ENCODE measurements around the gene RIMS4. TPM values are rescaled to one million over a fixed set of nuclear protein-coding genes. Genes with fewer than 3 reads are reported as not detected.

Gene RIMS4
- total and polyA plus RNA-seq, 2 of the 13 experiments (the other 11 are each of a cell fraction or from before 2014, with no cell fraction given), result 0.01 to 0.07 TPM

DNA sequence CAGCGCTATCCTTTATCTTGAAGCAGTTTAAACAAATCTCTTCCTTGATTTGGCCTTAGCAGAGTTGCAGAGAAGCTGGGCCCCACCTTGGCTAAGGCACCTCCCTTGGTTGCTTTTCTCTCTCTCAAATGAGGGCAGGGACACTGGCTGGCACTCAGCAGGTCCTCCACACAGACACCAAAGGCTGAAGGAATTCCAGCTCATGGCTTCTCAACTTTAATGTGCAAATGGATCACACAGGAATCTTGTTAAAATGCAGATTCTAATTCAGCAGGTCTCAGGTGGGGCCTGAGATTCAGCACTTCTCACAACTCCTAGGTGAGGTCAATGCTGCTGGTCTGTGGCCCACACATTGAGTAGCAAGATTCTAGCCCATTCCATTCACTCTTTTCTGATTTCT is 25.7 kb downstream of the RIMS4 start:
- FAIRE-seq, result no peak

DNA sequence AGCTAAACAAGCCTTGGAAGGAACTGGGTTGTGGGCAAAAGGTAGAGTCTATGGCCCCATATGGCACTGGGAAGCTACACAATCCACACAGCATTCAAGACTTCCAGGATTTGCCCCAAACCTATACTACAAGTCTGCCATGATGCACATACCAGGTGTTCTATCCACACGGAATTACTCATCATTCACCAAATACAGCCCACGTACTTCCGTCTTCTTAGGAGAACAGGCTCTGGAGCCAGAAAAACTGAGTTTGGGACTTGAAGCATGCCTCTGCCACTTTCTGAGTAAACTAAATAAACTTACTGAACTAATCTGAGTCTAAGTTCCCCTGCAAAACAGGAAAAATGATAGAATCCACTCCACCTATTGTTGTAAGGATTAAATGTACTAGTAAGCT is 28.6 kb downstream of the RIMS4 start:
- H3K9ac ChIP-seq (ENCODE audit: insufficient read depth, low read depth, low read length), result no peak overlapping the region
- no peaks in the 10 kb centered on the region for H3K9me3 ChIP-seq (ENCODE audit: low read length)
- H2AFZ ChIP-seq (ENCODE audit: low read length), result no peak overlapping the region
- POLR2A ChIA-PET, result no interaction called here
- H3K4me2 ChIP-seq (ENCODE audit: low read depth, low read length), result no peak overlapping the region
- TF ChIP-seq ZNF713 (CRISPR knock-in tag; IDR thresholded peaks at IDR 0.05) (no peak), MED8 (CRISPR knock-in tag; IDR thresholded peaks at IDR 0.05; ENCODE audit: insufficient replicate concordance) (no peak), REXO4 (CRISPR knock-in tag; IDR thresholded peaks at IDR 0.05; ENCODE audit: borderline replicate concordance) (no peak), ERF (CRISPR knock-in tag; IDR thresholded peaks at IDR 0.05) (no peak), ZSCAN25 (CRISPR knock-in tag; IDR thresholded peaks at IDR 0.05) (no peak)
- TF ChIP-seq, protein P1, sequence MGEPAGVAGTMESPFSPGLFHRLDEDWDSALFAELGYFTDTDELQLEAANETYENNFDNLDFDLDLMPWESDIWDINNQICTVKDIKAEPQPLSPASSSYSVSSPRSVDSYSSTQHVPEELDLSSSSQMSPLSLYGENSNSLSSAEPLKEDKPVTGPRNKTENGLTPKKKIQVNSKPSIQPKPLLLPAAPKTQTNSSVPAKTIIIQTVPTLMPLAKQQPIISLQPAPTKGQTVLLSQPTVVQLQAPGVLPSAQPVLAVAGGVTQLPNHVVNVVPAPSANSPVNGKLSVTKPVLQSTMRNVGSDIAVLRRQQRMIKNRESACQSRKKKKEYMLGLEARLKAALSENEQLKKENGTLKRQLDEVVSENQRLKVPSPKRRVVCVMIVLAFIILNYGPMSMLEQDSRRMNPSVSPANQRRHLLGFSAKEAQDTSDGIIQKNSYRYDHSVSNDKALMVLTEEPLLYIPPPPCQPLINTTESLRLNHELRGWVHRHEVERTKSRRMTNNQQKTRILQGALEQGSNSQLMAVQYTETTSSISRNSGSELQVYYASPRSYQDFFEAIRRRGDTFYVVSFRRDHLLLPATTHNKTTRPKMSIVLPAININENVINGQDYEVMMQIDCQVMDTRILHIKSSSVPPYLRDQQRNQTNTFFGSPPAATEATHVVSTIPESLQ (CRISPR knock-in tag; conservative IDR thresholded peaks at IDR 0.05), result no peak
- TF ChIP-seq, protein P2, sequence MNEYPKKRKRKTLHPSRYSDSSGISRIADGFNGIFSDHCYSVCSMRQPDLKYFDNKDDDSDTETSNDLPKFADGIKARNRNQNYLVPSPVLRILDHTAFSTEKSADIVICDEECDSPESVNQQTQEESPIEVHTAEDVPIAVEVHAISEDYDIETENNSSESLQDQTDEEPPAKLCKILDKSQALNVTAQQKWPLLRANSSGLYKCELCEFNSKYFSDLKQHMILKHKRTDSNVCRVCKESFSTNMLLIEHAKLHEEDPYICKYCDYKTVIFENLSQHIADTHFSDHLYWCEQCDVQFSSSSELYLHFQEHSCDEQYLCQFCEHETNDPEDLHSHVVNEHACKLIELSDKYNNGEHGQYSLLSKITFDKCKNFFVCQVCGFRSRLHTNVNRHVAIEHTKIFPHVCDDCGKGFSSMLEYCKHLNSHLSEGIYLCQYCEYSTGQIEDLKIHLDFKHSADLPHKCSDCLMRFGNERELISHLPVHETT (CRISPR knock-in tag; conservative IDR thresholded peaks at IDR 0.05), result no peak
- TF ChIP-seq, protein P3, sequence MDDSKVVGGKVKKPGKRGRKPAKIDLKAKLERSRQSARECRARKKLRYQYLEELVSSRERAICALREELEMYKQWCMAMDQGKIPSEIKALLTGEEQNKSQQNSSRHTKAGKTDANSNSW (CRISPR knock-in tag; IDR thresholded peaks at IDR 0.05; ENCODE audit: borderline replicate concordance), result no peak
- no peaks in the 10 kb centered on the region for H3K27me3 ChIP-seq (ENCODE audit: control insufficient read depth in 1 of 2, insufficient read depth in 2 of 2, low read length in 2 of 2)
- DNase-seq (ENCODE audit: low spot score) (no peak), FAIRE-seq (no peak), ATAC-seq (no peak)
- WGBS (ENCODE audit: low lambda C conversion rate), result 10% methylated on average over 3 of the region's 3 CpGs
- H4K20me1 ChIP-seq (ENCODE audit: insufficient read depth, low read length), result no peaks in the 10 kb centered on the region
- no peaks in the 10 kb centered on the region for H3K79me2 ChIP-seq (ENCODE audit: insufficient read depth, low read length)
- CTCF ChIA-PET (ENCODE audit: low intra/inter-chr PET ratio, low total read pairs), result no interaction called here
- H3K4me1 ChIP-seq (ENCODE audit: insufficient read depth, low read length), result no peaks in the 10 kb centered on the region
- no peaks in the 10 kb centered on the region for H3K36me3 ChIP-seq (replicated peaks in 1 of 2; ENCODE audit: control insufficient read depth in 1 of 2, insufficient read depth in 2 of 2, low read length in 2 of 2)
- H3K27ac ChIP-seq (ENCODE audit: extremely low read length, insufficient read depth, low read length), result no peak overlapping the region
- no peak overlapping the region for H3K4me3 ChIP-seq (replicated peaks in 1 of 3; ENCODE audit: insufficient read depth in 1 of 3, low read depth in 2 of 3, low read length in 3 of 3)
- BruUV-seq (replicated peaks), result no TSS peak
- in situ Hi-C loops (cut with HindIII; ENCODE audit: extremely low pct_ligation_motif_present, low pct_unique_long_range_greater_than_20kb) (no loop called here), intact Hi-C loops (cut with micrococcal nuclease; ENCODE audit: unreplicated experiment) (no loop called here)

More for the DNA sequence above, 25.7 kb downstream of the RIMS4 start:
- Histone ChIP-seq H3K9me3 (ENCODE audit: low read length) (no peaks in the 10 kb centered on the region), H3K9ac (ENCODE audit: insufficient read depth, low read depth, low read length) (no peak overlapping the region), H2AFZ (ENCODE audit: low read length) (no peak overlapping the region), H3K79me2 (ENCODE audit: insufficient read depth, low read length) (no peaks in the 10 kb centered on the region), H3K27me3 (ENCODE audit: control insufficient read depth in 1 of 2, insufficient read depth in 2 of 2, low read length in 2 of 2) (peaks cover 2 to 4% of the 10 kb centered on the region in 2 experiments; a peak in 3 of 5 replicates), H3K36me3 (replicated peaks in 1 of 2; ENCODE audit: control insufficient read depth in 1 of 2, insufficient read depth in 2 of 2, low read length in 2 of 2) (no peaks in the 10 kb centered on the region), H3K4me3 (replicated peaks in 1 of 3; ENCODE audit: insufficient read depth in 1 of 3, low read depth in 2 of 3, low read length in 3 of 3) (no peak overlapping the region), H3K27ac (ENCODE audit: extremely low read length, insufficient read depth, low read length) (no peak overlapping the region), H3K4me2 (ENCODE audit: low read depth, low read length) (no peak overlapping the region), H4K20me1 (ENCODE audit: insufficient read depth, low read length) (no peaks in the 10 kb centered on the region), H3K4me1 (ENCODE audit: insufficient read depth, low read length) (no peaks in the 10 kb centered on the region)
- intact Hi-C loops (cut with micrococcal nuclease; ENCODE audit: unreplicated experiment), result no loop called here
- ATAC-seq, result no peak
- CTCF ChIA-PET (ENCODE audit: low intra/inter-chr PET ratio, low total read pairs), result no interaction called here
- no peak for DNase-seq (ENCODE audit: low spot score)
- in situ Hi-C loops (cut with HindIII; ENCODE audit: extremely low pct_ligation_motif_present, low pct_unique_long_range_greater_than_20kb), result no loop called here
- BruUV-seq (replicated peaks), result no TSS peak
- POLR2A ChIA-PET, result no interaction called here
- 18% methylated on average over 1 of the region's 1 CpG for WGBS (ENCODE audit: low lambda C conversion rate)
- TF ChIP-seq NFYB (CRISPR knock-in tag; IDR thresholded peaks at IDR 0.05) (no peak), ZBTB7B (CRISPR knock-in tag; IDR thresholded peaks at IDR 0.05) (no peak), ZNF549 (CRISPR knock-in tag; IDR thresholded peaks at IDR 0.05) (no peak), ZNF878 (CRISPR knock-in tag; IDR thresholded peaks at IDR 0.05) (no peak), ZSCAN25 (CRISPR knock-in tag; IDR thresholded peaks at IDR 0.05) (no peak), ZNF615 (CRISPR knock-in tag; IDR thresholded peaks at IDR 0.05; ENCODE audit: borderline replicate concordance) (no peak), ZNF570 (CRISPR knock-in tag; IDR thresholded peaks at IDR 0.05; ENCODE audit: borderline replicate concordance) (no peak)
